Liver (tissue), 3 donors: Measurements from ENCODE around the gene BRF1.

ENCODE experiments used
- EGR1 ChIP-seq, 2 donors: IDR thresholded peaks; 2 replicates each; pipeline ENCODE4 v1.6.1; 2016 to 2018; ENCODE audit warnings: antibody characterized with exemption in 2 of 2, low read depth in 2 of 2
- TF ChIP-seq, protein P1 (sequence below): fragments of 150-350 bp; IDR thresholded peaks from 2 replicates; pipeline ENCODE4 v1.5.1; 2017; ENCODE audit warnings: improper control_type of control experiment, low read depth, low read length; ENCODE audit not compliant: missing input control
- TF ChIP-seq, protein P2 (sequence below): IDR thresholded peaks from 2 replicates; pipeline ENCODE4 v1.6.1; 2016; ENCODE audit warnings: antibody characterized with exemption
- TF ChIP-seq, protein P3 (sequence below): IDR thresholded peaks from 2 replicates; pipeline ENCODE4 v1.6.1; 2016; ENCODE audit warnings: antibody characterized with exemption
- TF ChIP-seq, protein P4 (sequence below): IDR thresholded peaks from 2 replicates; pipeline ENCODE4 v1.6.1; 2016; ENCODE audit warnings: antibody characterized with exemption, mild to moderate bottlenecking
- donor health status: healthy.
- donor health status: healthy.

DNA sequence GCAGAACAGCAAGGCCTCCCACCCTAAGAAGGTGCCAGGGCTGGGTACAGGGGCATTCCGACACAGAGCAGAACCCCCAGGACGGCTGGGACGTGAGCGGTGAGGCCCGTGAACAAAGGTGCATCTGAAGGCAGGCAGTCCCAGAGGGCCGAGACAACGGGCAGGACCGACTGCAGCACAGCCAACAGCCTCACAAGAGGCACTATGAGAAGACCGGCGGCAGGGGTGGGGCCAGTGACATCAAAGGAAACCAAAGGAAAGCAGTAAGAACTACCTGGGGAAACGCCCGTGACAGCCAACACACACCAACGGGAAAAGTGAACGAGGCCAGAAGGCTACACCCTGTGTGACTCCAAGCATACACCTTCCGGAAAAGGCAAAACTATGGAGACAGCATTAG is 43.3 kb downstream of the BRF1 start:
- TF ChIP-seq, protein P1, sequence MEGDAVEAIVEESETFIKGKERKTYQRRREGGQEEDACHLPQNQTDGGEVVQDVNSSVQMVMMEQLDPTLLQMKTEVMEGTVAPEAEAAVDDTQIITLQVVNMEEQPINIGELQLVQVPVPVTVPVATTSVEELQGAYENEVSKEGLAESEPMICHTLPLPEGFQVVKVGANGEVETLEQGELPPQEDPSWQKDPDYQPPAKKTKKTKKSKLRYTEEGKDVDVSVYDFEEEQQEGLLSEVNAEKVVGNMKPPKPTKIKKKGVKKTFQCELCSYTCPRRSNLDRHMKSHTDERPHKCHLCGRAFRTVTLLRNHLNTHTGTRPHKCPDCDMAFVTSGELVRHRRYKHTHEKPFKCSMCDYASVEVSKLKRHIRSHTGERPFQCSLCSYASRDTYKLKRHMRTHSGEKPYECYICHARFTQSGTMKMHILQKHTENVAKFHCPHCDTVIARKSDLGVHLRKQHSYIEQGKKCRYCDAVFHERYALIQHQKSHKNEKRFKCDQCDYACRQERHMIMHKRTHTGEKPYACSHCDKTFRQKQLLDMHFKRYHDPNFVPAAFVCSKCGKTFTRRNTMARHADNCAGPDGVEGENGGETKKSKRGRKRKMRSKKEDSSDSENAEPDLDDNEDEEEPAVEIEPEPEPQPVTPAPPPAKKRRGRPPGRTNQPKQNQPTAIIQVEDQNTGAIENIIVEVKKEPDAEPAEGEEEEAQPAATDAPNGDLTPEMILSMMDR: no peak
- TF ChIP-seq EGR1 (IDR thresholded peaks at IDR 0.05; ENCODE audit: low read depth in 2 of 2): no peak
- TF ChIP-seq, protein P2, sequence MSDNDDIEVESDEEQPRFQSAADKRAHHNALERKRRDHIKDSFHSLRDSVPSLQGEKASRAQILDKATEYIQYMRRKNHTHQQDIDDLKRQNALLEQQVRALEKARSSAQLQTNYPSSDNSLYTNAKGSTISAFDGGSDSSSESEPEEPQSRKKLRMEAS: no peak
- TF ChIP-seq, protein P3, sequence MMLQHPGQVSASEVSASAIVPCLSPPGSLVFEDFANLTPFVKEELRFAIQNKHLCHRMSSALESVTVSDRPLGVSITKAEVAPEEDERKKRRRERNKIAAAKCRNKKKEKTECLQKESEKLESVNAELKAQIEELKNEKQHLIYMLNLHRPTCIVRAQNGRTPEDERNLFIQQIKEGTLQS: no peak
- TF ChIP-seq, protein P4, sequence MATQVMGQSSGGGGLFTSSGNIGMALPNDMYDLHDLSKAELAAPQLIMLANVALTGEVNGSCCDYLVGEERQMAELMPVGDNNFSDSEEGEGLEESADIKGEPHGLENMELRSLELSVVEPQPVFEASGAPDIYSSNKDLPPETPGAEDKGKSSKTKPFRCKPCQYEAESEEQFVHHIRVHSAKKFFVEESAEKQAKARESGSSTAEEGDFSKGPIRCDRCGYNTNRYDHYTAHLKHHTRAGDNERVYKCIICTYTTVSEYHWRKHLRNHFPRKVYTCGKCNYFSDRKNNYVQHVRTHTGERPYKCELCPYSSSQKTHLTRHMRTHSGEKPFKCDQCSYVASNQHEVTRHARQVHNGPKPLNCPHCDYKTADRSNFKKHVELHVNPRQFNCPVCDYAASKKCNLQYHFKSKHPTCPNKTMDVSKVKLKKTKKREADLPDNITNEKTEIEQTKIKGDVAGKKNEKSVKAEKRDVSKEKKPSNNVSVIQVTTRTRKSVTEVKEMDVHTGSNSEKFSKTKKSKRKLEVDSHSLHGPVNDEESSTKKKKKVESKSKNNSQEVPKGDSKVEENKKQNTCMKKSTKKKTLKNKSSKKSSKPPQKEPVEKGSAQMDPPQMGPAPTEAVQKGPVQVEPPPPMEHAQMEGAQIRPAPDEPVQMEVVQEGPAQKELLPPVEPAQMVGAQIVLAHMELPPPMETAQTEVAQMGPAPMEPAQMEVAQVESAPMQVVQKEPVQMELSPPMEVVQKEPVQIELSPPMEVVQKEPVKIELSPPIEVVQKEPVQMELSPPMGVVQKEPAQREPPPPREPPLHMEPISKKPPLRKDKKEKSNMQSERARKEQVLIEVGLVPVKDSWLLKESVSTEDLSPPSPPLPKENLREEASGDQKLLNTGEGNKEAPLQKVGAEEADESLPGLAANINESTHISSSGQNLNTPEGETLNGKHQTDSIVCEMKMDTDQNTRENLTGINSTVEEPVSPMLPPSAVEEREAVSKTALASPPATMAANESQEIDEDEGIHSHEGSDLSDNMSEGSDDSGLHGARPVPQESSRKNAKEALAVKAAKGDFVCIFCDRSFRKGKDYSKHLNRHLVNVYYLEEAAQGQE: no peak
